ENCODE results near the gene IL3. TPM values are rescaled to one million over a fixed set of nuclear protein-coding genes. Genes with fewer than 3 reads are reported as not detected.

Gene IL3
- total RNA-seq, 1 donor from 2014 or later: not detected

DNA sequence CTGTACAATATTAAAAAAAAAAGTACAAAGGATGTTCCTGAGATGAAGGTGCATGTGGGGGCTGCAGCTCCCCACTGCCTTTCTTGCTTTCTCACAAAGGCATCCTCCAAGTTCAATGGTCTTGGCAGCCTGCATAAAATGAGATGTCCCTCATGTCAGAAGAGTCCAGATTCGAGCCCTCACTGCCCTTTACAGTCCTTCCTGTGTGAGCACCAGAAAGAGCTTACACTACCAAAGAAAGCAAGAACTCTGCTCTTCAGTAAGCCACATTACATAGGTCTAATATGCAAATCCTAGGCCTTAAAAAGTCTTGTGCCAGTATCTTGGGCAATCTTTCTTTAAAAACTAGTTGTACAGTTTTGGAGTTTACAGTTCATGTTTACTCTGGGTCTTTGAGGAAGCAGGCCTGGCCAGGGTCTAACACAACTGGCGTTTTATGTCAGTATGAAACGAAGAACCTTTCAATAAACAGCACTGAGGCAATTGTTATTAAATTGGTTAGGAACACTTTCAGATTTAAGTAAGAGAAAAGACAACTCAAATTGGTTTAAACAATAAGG, 49.1 kb downstream of the IL3 start:
- no peak overlapping the region for H3K4me3 Mint-ChIP-seq
- no peaks in the 10 kb centered on the region for H3K27me3 Mint-ChIP-seq
- TF ChIP-seq, protein P1, sequence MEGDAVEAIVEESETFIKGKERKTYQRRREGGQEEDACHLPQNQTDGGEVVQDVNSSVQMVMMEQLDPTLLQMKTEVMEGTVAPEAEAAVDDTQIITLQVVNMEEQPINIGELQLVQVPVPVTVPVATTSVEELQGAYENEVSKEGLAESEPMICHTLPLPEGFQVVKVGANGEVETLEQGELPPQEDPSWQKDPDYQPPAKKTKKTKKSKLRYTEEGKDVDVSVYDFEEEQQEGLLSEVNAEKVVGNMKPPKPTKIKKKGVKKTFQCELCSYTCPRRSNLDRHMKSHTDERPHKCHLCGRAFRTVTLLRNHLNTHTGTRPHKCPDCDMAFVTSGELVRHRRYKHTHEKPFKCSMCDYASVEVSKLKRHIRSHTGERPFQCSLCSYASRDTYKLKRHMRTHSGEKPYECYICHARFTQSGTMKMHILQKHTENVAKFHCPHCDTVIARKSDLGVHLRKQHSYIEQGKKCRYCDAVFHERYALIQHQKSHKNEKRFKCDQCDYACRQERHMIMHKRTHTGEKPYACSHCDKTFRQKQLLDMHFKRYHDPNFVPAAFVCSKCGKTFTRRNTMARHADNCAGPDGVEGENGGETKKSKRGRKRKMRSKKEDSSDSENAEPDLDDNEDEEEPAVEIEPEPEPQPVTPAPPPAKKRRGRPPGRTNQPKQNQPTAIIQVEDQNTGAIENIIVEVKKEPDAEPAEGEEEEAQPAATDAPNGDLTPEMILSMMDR (IDR thresholded peaks at IDR 0.05): no peak
- H3K4me1 Mint-ChIP-seq: peaks cover 23% of the 10 kb centered on the region
- H3K27ac Mint-ChIP-seq: no peak overlapping the region
- intact Hi-C loops (cut with micrococcal nuclease): no loop called here
- POLR2A ChIA-PET: no interaction called here
- CTCF ChIA-PET: no interaction called here
- H3K9me3 Mint-ChIP-seq: no peaks in the 10 kb centered on the region
- ATAC-seq (ENCODE audit: low read depth): no peak
- DNase-seq: no peak
- no peaks in the 10 kb centered on the region for H3K36me3 Mint-ChIP-seq (ENCODE audit: low read depth)

DNA sequence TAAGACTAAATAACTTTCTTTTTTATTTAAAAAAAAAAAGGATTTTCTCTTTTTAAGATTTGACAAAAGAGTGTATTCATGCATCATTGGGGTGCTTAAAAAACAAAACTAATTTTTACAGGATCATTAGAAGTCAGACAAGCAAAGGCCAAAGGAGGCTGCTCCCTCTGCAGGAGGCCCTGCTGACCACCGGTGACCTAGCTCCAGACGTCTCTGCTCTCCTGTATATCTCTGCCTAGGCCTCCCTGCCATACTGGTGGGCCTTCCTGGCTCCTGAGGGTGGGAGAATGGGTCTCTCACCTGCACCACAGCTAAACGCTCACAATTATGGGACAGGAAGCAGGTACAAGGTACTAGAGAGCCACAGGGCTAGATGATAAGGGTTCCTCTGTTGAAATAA, 49.7 kb downstream of the IL3 start:
- H3K36me3 Mint-ChIP-seq (ENCODE audit: low read depth): no peaks in the 10 kb centered on the region
- intact Hi-C loops (cut with micrococcal nuclease): no loop called here
- H3K4me3 Mint-ChIP-seq: no peak overlapping the region
- ChIA-PET CTCF (no interaction called here), POLR2A (no interaction called here)
- no peak overlapping the region for H3K27ac Mint-ChIP-seq
- no peaks in the 10 kb centered on the region for H3K27me3 Mint-ChIP-seq
- DNase-seq (no peak), ATAC-seq (ENCODE audit: low read depth) (no peak)
- H3K9me3 Mint-ChIP-seq: no peaks in the 10 kb centered on the region
- TF ChIP-seq, protein P1 (IDR thresholded peaks at IDR 0.05): no peak
- peaks cover 18% of the 10 kb centered on the region for H3K4me1 Mint-ChIP-seq

- Mint-ChIP-seq H3K27me3 (no peaks in the 10 kb centered on the region), H3K4me3 (no peak overlapping the region), H3K4me1 (peaks cover 13% of the 10 kb centered on the region), H3K9me3 (no peaks in the 10 kb centered on the region), H3K27ac (no peak overlapping the region), H3K36me3 (ENCODE audit: low read depth) (no peaks in the 10 kb centered on the region)
- TF ChIP-seq, protein P1 (IDR thresholded peaks at IDR 0.05): no peak
- CTCF ChIA-PET: no interaction called here
- POLR2A ChIA-PET: no interaction called here
- DNase-seq (no peak), ATAC-seq (ENCODE audit: low read depth) (no peak)
- intact Hi-C loops (cut with micrococcal nuclease): no loop called here
Measured at GRCh38 chr5:132110930-132111329, 50.5 kb downstream of the IL3 start.

DNA sequence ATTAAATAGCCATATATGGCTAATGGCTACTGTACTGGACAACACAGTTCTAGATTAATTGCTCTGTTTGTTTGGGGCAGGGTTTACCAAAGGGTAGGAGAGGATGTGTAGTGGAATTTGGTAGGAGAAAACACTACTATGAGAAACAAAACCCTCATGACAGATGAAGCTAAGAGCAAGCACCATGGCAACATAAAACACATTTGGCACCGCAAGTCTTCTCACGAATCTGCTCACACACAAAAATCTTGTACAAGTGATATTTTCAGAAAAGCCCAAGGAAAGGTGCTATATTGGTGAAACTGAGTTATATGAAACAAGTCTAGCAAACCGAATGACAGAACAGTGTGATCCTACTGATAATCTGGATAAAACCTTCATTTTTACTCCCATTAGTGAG, 51.7 kb downstream of the IL3 start:
- Mint-ChIP-seq H3K4me3 (no peak overlapping the region), H3K4me1 (peaks cover 8% of the 10 kb centered on the region)

More for the DNA sequence above, 51.7 kb downstream of the IL3 start:
- DNase-seq: no peak
- Mint-ChIP-seq H3K27me3 (no peaks in the 10 kb centered on the region), H3K27ac (no peak overlapping the region), H3K9me3 (no peaks in the 10 kb centered on the region), H3K36me3 (ENCODE audit: low read depth) (no peaks in the 10 kb centered on the region)
- TF ChIP-seq, protein P1 (IDR thresholded peaks at IDR 0.05): no peak
- intact Hi-C loops (cut with micrococcal nuclease): no loop called here
- no peak for ATAC-seq (ENCODE audit: low read depth)
- ChIA-PET POLR2A (no interaction called here), CTCF (no interaction called here)

Other genes starting within 250 kb of the IL3 start
- not detected in 2 replicates for gene MEIKIN, start 115.0 kb upstream of the IL3 start, total RNA-seq
- gene ACSL6, start 49.0 kb upstream of the IL3 start, total RNA-seq: 0.05 and 0.20 TPM in 2 replicates
- gene CSF2, start 13.1 kb downstream of the IL3 start, total RNA-seq: 0.29 TPM in 1 of 2 replicates, not detected in the other
- gene P4HA2, start 167.2 kb downstream of the IL3 start, total RNA-seq: 0.29 and 0.44 TPM in 2 replicates
- gene PDLIM4, start 197.0 kb downstream of the IL3 start, total RNA-seq: not detected in 2 replicates
- not detected in 2 replicates for gene SLC22A4, start 233.7 kb downstream of the IL3 start, total RNA-seq

Data from activated B cell treated with CpG ODN at 0.5 μM for 24 hours (primary cell).